GM12891 (cell line): ENCODE measurements around the gene RABIF.

Source experiments
- POLR2A ChIP-seq: IDR thresholded peaks from 2 replicates; pipeline ENCODE4 v1.6.1; 2011; ENCODE audit warnings: low read depth, low read length, control low read depth
- POLR2AphosphoS5 ChIP-seq: IDR thresholded peaks from 2 replicates; pipeline ENCODE4 v1.6.1; 2011; ENCODE audit warnings: low read depth, low read length, control low read depth
- POU2F2 ChIP-seq: IDR thresholded peaks from 2 replicates; pipeline ENCODE4 v1.6.1; 2011; ENCODE audit warnings: low read depth, mild to moderate bottlenecking, control low read depth, low read length, moderate library complexity
- TAF1 ChIP-seq: IDR thresholded peaks from 2 replicates; pipeline ENCODE4 v1.6.1; 2011; ENCODE audit warnings: low read depth, low read length, control low read depth

GRCh38 chr1:202888531-202889360 lies at the start of gene RABIF:
- TF ChIP-seq POLR2A, result peak; percentile 92
- TF ChIP-seq POU2F2, result peak; percentile 79
- peak; percentile 95 for TF ChIP-seq POLR2AphosphoS5
- peak; percentile 70 for TF ChIP-seq TAF1
